Hepatocyte (in vitro differentiated cells): ENCODE results near the gene SGMS1. TPM values are rescaled to one million over a fixed set of nuclear protein-coding genes. Genes with fewer than 3 reads are reported as not detected.

Source experiments
- DNase-seq: peaks from one replicate; pipeline ENCODE4 v3.0.0-alpha.2; 2016; ENCODE audit warnings: low spot score
- H2AFZ ChIP-seq: fragments of 200-600 bp; sonication (generic); 2 replicates; pipeline ENCODE4 v1.6.0; 2016; ENCODE audit warnings: antibody characterized with exemption, mild to moderate bottlenecking
- H3K27ac ChIP-seq: fragments of 200-600 bp; sonication (generic); 2 replicates; pipeline ENCODE4 v1.5.1; 2016; ENCODE audit warnings: mild to moderate bottlenecking
- H3K27me3 ChIP-seq: fragments of 200-600 bp; sonication (generic); 2 replicates; pipeline ENCODE4 v1.6.1; 2016
- H3K36me3 ChIP-seq: fragments of 200-600 bp; sonication (generic); replicated peaks from 2 replicates; pipeline ENCODE4 v1.5.1; 2016; ENCODE audit warnings: low read depth; ENCODE audit not compliant: insufficient read depth
- H3K4me1 ChIP-seq: fragments of 200-600 bp; sonication (generic); 2 replicates; pipeline ENCODE4 v1.5.1; 2016; ENCODE audit warnings: mild to moderate bottlenecking, moderate library complexity; ENCODE audit not compliant: insufficient read depth
- H3K4me2 ChIP-seq: fragments of 200-600 bp; sonication (generic); 2 replicates; pipeline ENCODE4 v1.6.0; 2016
- H3K4me3 ChIP-seq: fragments of 200-600 bp; sonication (generic); 2 replicates; pipeline ENCODE4 v1.5.1; 2016; ENCODE audit warnings: mild to moderate bottlenecking
- H3K79me2 ChIP-seq: fragments of 200-600 bp; sonication (generic); 2 replicates; pipeline ENCODE4 v1.6.0; 2017; ENCODE audit warnings: mild to moderate bottlenecking
- H3K9me2 ChIP-seq: fragments of 200-600 bp; sonication (generic); replicated peaks from 2 replicates; pipeline ENCODE4 v1.6.0; 2017; ENCODE audit warnings: mild to moderate bottlenecking; ENCODE audit not compliant: insufficient read depth
- H3K9me3 ChIP-seq: fragments of 200-600 bp; sonication (generic); 2 replicates; pipeline ENCODE4 v1.5.1; 2016; ENCODE audit warnings: low read depth, mild to moderate bottlenecking
- H4K20me1 ChIP-seq: fragments of 200-600 bp; sonication (generic); 2 replicates; pipeline ENCODE4 v1.6.0; 2016; ENCODE audit warnings: mild to moderate bottlenecking; ENCODE audit not compliant: insufficient read depth, poor library complexity, severe bottlenecking
- CTCF ChIP-seq: fragments of 200-600 bp; sonication (generic); IDR thresholded peaks from 2 replicates; pipeline ENCODE4 v1.5.1; 2016; ENCODE audit warnings: antibody characterized with exemption, mild to moderate bottlenecking; ENCODE audit not compliant: poor library complexity
- EZH2 ChIP-seq: fragments of 200-600 bp; sonication (generic); IDR thresholded peaks from 2 replicates; pipeline ENCODE4 v1.6.1; 2016; ENCODE audit warnings: antibody characterized with exemption, mild to moderate bottlenecking, borderline replicate concordance
- EZH2phosphoT487 ChIP-seq: fragments of 200-600 bp; sonication (generic); IDR thresholded peaks from one replicate; pipeline ENCODE4 v1.6.1; 2018; ENCODE audit warnings: antibody characterized with exemption, mild to moderate bottlenecking, low read depth, moderate library complexity; ENCODE audit not compliant: unreplicated experiment, severe bottlenecking
- WGBS: methylation state at CpG from one replicate; pipeline ENCODE4 v1.1.6; 2016; ENCODE audit warnings: low lambda C conversion rate; ENCODE audit errors: missing lambda C conversion rate; 5-methylcytosine and 5-hydroxymethylcytosine counted together
- polyA plus RNA-seq: library from polyadenylated mRNA; unstranded; fragments of >200 nt; fragmentation: Nextera tagmentation; extraction: Ambion mirVana; gene quantifications from 2 replicates; pipeline ENCODE4 v1.2.1, GENCODE V29; 2016
- total RNA-seq: library from RNA; depleted of rRNA; stranded (reverse); fragments of >200 nt; gene quantifications from 2 replicates; pipeline ENCODE4 v1.2.3, GENCODE V29; 2014

The SGMS1 gene
- total and polyA plus RNA-seq, 2 experiments from 2014 or later = 28.1 to 87.8 TPM

GRCh38 chr10:50395271-50395670, 228.5 kb downstream of the SGMS1 start:
- Histone ChIP-seq H3K36me3 (no peaks in the 10 kb centered on the region), H4K20me1 (no peaks in the 10 kb centered on the region), H3K27me3 (no peaks in the 10 kb centered on the region), H3K9me2 (no peaks in the 10 kb centered on the region), H3K27ac (peak overlapping the region; percentile 92), H2AFZ (no peak overlapping the region), H3K9me3 (no peaks in the 10 kb centered on the region), H3K4me1 (peaks cover 20% of the 10 kb centered on the region), H3K4me2 (no peak overlapping the region), H3K4me3 (no peak overlapping the region), H3K79me2 (peaks cover 34% of the 10 kb centered on the region)
- no peak for TF ChIP-seq EZH2phosphoT487
- TF ChIP-seq CTCF = no peak
- no peak for TF ChIP-seq EZH2
- peak; percentile 32 for DNase-seq
- 79% methylated on average over 1 of the region's 1 CpG for WGBS

DNA sequence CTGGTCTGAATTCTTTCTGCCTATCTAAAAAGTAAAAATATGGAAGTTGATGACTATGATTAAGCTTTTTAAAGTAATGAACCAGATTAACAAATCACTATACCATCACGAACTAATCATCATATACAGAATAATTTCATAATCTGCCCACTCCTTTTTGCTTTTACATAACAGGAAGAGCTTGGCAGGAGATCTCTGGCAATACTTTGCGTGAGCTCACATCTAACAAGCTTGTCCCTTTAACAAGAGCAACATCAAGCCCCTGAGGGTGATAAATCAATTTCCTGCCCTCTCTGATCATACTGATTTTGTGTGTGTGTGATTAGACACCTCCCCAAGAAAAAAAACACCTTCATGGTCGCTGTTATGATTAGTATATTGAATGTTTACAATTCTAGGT, 228.9 kb downstream of the SGMS1 start:
- Histone ChIP-seq H3K4me2 (peak overlapping the region; percentile 56), H3K27ac (peak overlapping the region; percentile 92)
- TF ChIP-seq CTCF = no peak
- no peak for TF ChIP-seq EZH2

GRCh38 chr10:50393784-50394467, 229.8 kb downstream of the SGMS1 start:
- TF ChIP-seq CTCF = no peak
- no peak for TF ChIP-seq EZH2phosphoT487
- no peak for TF ChIP-seq EZH2
- Histone ChIP-seq H3K27me3 (no peaks in the 10 kb centered on the region), H2AFZ (no peak overlapping the region), H3K27ac (peak overlapping the region; percentile 92), H3K4me2 (peak overlapping the region; percentile 56), H3K36me3 (no peaks in the 10 kb centered on the region), H3K79me2 (peaks cover 45% of the 10 kb centered on the region), H3K4me3 (no peak overlapping the region), H3K4me1 (peaks cover 20% of the 10 kb centered on the region), H3K9me2 (no peaks in the 10 kb centered on the region), H3K9me3 (no peaks in the 10 kb centered on the region), H4K20me1 (no peaks in the 10 kb centered on the region)
- 43% methylated on average over 6 of the region's 6 CpGs for WGBS
- peak; percentile 71 for DNase-seq

More for the DNA sequence above, 228.9 kb downstream of the SGMS1 start:
- Histone ChIP-seq H3K27me3 (no peaks in the 10 kb centered on the region), H3K79me2 (peaks cover 38% of the 10 kb centered on the region), H3K4me3 (no peak overlapping the region), H3K9me3 (no peaks in the 10 kb centered on the region), H3K36me3 (no peaks in the 10 kb centered on the region), H3K4me1 (peaks cover 20% of the 10 kb centered on the region), H3K9me2 (no peaks in the 10 kb centered on the region), H2AFZ (no peak overlapping the region), H4K20me1 (no peaks in the 10 kb centered on the region)
- DNase-seq = no peak
- 81% methylated on average over 3 of the region's 3 CpGs for WGBS
